MCF 10A (cell line): Measurements from ENCODE around the gene PPTC7. TPM values are rescaled to one million over a fixed set of nuclear protein-coding genes. Genes with fewer than 3 reads are reported as not detected.
"Not testable (repeated sequence)": the region's sequence is repeated elsewhere in the genome, so short reads cannot be mapped to it uniquely, and the experiment has no call there.

Experiments
- BruUV-seq: library from RNA; stranded (reverse); fragments of 400-500 nt; replicated peaks from 2 replicates; lab custom pipeline; 2021; lab: Mats Ljungman, UMichigan
- CTCF ChIA-PET: fragments of 300-600 bp; sonication (Branson Sonifier 250); formaldehyde crosslinking; extraction: SDS; loops from one replicate; lab custom pipeline; 2021; ENCODE audit warnings: antibody characterized with exemption, inconsistent platforms; lab: Yijun Ruan, JAX
- POLR2A ChIA-PET: fragments of 300-600, 350-650 bp; sonication (Branson Sonifier 250); formaldehyde crosslinking; extraction: SDS; loops from one replicate; lab custom pipeline; 2020; ENCODE audit warnings: antibody characterized with exemption, inconsistent platforms; lab: Yijun Ruan, JAX
- DNase-seq: peaks from one replicate; pipeline ENCODE4 v3.0.0-alpha.2; 2018; ENCODE audit not compliant: unreplicated experiment
- H3K27ac Mint-ChIP-seq: one replicate; pipeline ENCODE4 v1.8.0; 2022; ENCODE audit warnings: mild to moderate bottlenecking, low read depth, mixed read lengths; ENCODE audit not compliant: unreplicated experiment
- H3K27me3 Mint-ChIP-seq: one replicate; pipeline ENCODE4 v1.8.0; 2022; ENCODE audit warnings: mixed read lengths; ENCODE audit not compliant: insufficient read depth, unreplicated experiment
- H3K36me3 Mint-ChIP-seq: one replicate; pipeline ENCODE4 v1.8.0; 2022; ENCODE audit warnings: mild to moderate bottlenecking, moderate library complexity, mixed read lengths; ENCODE audit not compliant: insufficient read depth, unreplicated experiment
- H3K4me1 Mint-ChIP-seq: one replicate; pipeline ENCODE4 v1.8.0; 2022; ENCODE audit warnings: mixed read lengths; ENCODE audit not compliant: insufficient read depth, unreplicated experiment
- H3K4me3 Mint-ChIP-seq: one replicate; pipeline ENCODE4 v1.8.0; 2022; ENCODE audit warnings: mild to moderate bottlenecking, moderate library complexity, mixed read lengths; ENCODE audit not compliant: unreplicated experiment
- H3K9me3 Mint-ChIP-seq: one replicate; pipeline ENCODE4 v1.8.0; 2022; ENCODE audit warnings: mixed read lengths; ENCODE audit not compliant: unreplicated experiment
- CTCF ChIP-seq: fragments of 200-600 bp; IDR thresholded peaks from one replicate; pipeline ENCODE4 v1.8.0; 2022; ENCODE audit warnings: antibody characterized with exemption, mild to moderate bottlenecking; ENCODE audit not compliant: unreplicated experiment
- intact Hi-C: fragments of 100-400 bp; cut with micrococcal nuclease; formaldehyde crosslinking; loops from 2 replicates; pipeline ENCODE4 v1.14.1; 2022
- total RNA-seq: library from RNA; stranded (reverse); gene quantifications from 2 replicates; pipeline ENCODE4 v1.2.3, GENCODE V29; 2022

PPTC7 gene
- total RNA-seq, 1 experiment from 2014 or later: 36.5 TPM

- ChIA-PET CTCF (interaction anchor here (0.8 to 5.4 kb wide), 5 partner anchors 13 to 69 kb away, joined by 3 to 30 read pairs (median 5); no protein-coding TSS in a partner anchor), POLR2A (interaction anchor here (0.6 to 14.4 kb wide), 23 partner anchors 9 to 1878 kb away, joined by 3 to 351 read pairs (median 4); partner anchors contain the start of genes ARPC3, FAM216A, GPN3 and RAD9B)
- H3K9me3 Mint-ChIP-seq: no peaks in the 10 kb centered on the region
- peaks cover 18% of the 10 kb centered on the region for H3K4me1 Mint-ChIP-seq
- peak overlapping the region; percentile 42 for H3K27ac Mint-ChIP-seq
- intact Hi-C loops: no loop called here
- BruUV-seq: no TSS peak
- no peak for TF ChIP-seq CTCF
- peak; percentile 73 for DNase-seq
- H3K36me3 Mint-ChIP-seq: peaks cover 99% of the 10 kb centered on the region
- H3K4me3 Mint-ChIP-seq: no peak overlapping the region
- H3K27me3 Mint-ChIP-seq: no peaks in the 10 kb centered on the region
These were observed 51.3 kb downstream of the PPTC7 start for GRCh38 chr12:110531741-110532333.

GRCh38 chr12:110530511-110530910 is 52.6 kb downstream of the PPTC7 start:
- no peak overlapping the region for H3K4me3 Mint-ChIP-seq
- intact Hi-C loops: no loop called here
- POLR2A ChIA-PET: interaction anchor here (0.5 to 14.4 kb wide), 11 partner anchors 8 to 701 kb away, joined by 3 to 351 read pairs (median 10); partner anchors contain the start of genes GPN3, RAD9B and VPS29

GRCh38 chr12:110528277-110528839 is 54.8 kb downstream of the PPTC7 start:
- ChIA-PET CTCF (interaction anchor here (0.5 to 3.9 kb wide), 3 partner anchors 11 to 73 kb away, joined by 3 to 42 read pairs (median 6); no protein-coding TSS in a partner anchor), POLR2A (interaction anchor here (0.7 to 14.4 kb wide), 11 partner anchors 8 to 74 kb away, joined by 3 to 351 read pairs (median 7); partner anchors contain the start of genes FAM216A, GPN3, RAD9B and VPS29)
- H3K27me3 Mint-ChIP-seq: no peaks in the 10 kb centered on the region
- no peak overlapping the region for H3K27ac Mint-ChIP-seq
- BruUV-seq: no TSS peak
- H3K4me1 Mint-ChIP-seq: peaks cover 10% of the 10 kb centered on the region
- H3K36me3 Mint-ChIP-seq: peaks cover 71% of the 10 kb centered on the region
- intact Hi-C loops: no loop called here
- DNase-seq: no peak
- no peak overlapping the region for H3K4me3 Mint-ChIP-seq
- TF ChIP-seq CTCF: no peak
- H3K9me3 Mint-ChIP-seq: no peaks in the 10 kb centered on the region

More at GRCh38 chr12:110530511-110530910, 52.6 kb downstream of the PPTC7 start:
- Mint-ChIP-seq H3K27me3 (no peaks in the 10 kb centered on the region), H3K27ac (no peak overlapping the region), H3K4me1 (peaks cover 10% of the 10 kb centered on the region), H3K36me3 (peaks cover 92% of the 10 kb centered on the region), H3K9me3 (no peaks in the 10 kb centered on the region)
- DNase-seq: no peak
- no TSS peak for BruUV-seq
- CTCF ChIA-PET: interaction anchor here (0.5 to 0.7 kb wide), 3 partner anchors 12 to 59 kb away, joined by 3 to 4 read pairs (median 3); no protein-coding TSS in a partner anchor
- TF ChIP-seq CTCF: no peak

- POLR2A ChIA-PET: interaction anchor here (1.7 to 3.4 kb wide), 2 partner anchors 10 to 17 kb away, joined by 5 to 16 read pairs; no protein-coding TSS in a partner anchor
- CTCF ChIA-PET: interaction anchor here (0.6 to 1.2 kb wide), 2 partner anchors 79 to 241 kb away, joined by 3 to 6 read pairs; no protein-coding TSS in a partner anchor
- intact Hi-C loops, H3K9me3 Mint-ChIP-seq, DNase-seq, H3K4me1 Mint-ChIP-seq, H3K27ac Mint-ChIP-seq, H3K36me3 Mint-ChIP-seq, H3K27me3 Mint-ChIP-seq, BruUV-seq, H3K4me3 Mint-ChIP-seq: not testable (repeated sequence)
These were observed 62.0 kb downstream of the PPTC7 start for GRCh38 chr12:110520876-110521712.

GRCh38 chr12:110518014-110518413 is 65.1 kb downstream of the PPTC7 start:
- BruUV-seq, H3K4me1 Mint-ChIP-seq, H3K27ac Mint-ChIP-seq, DNase-seq, H3K9me3 Mint-ChIP-seq, intact Hi-C loops, H3K27me3 Mint-ChIP-seq, H3K4me3 Mint-ChIP-seq, H3K36me3 Mint-ChIP-seq: not testable (repeated sequence)
- ChIA-PET POLR2A (interaction anchor here (1.2 to 3.4 kb wide), 2 partner anchors 10 to 13 kb away, joined by 8 to 16 read pairs; no protein-coding TSS in a partner anchor), CTCF (interaction anchor here (0.5 to 12.2 kb wide), 2 partner anchors 74 to 83 kb away, joined by 3 to 239 read pairs; no protein-coding TSS in a partner anchor)
